Neural cell (in vitro differentiated cells): Measurements from ENCODE around the gene OSBP2. TPM values are rescaled to one million over a fixed set of nuclear protein-coding genes. Genes with fewer than 3 reads are reported as not detected.

Source experiments
- H2AFZ ChIP-seq: fragments of 200-600, 300-800 bp; sonication (generic), shearing (Covaris generic); 2 replicates; pipeline ENCODE4 v1.6.0; 2014; ENCODE audit warnings: low read depth, mild to moderate bottlenecking, antibody characterized with exemption, low read length, moderate library complexity
- H3F3A ChIP-seq: fragments of 200-600 bp; shearing (Covaris generic); 2 replicates; pipeline ENCODE4 v1.6.1; 2016; ENCODE audit warnings: mild to moderate bottlenecking, moderate library complexity, mixed read lengths, antibody characterized with exemption, low read length; ENCODE audit not compliant: insufficient read depth, poor library complexity, severe bottlenecking
- H3K27ac ChIP-seq: fragments of 200-600, 300-800 bp; sonication (generic), shearing (Covaris generic); 2 replicates; pipeline ENCODE4 v1.5.1; 2014; ENCODE audit warnings: mild to moderate bottlenecking, low read length, moderate library complexity
- H3K27me3 ChIP-seq: fragments of 300-800, 200-600 bp; sonication (generic), shearing (Covaris generic); 2 replicates; pipeline ENCODE4 v1.6.0; 2014; ENCODE audit warnings: mild to moderate bottlenecking, low read depth, low read length, moderate library complexity; ENCODE audit not compliant: insufficient read depth
- H3K36me3 ChIP-seq: fragments of 300-800, 200-600 bp; sonication (generic), shearing (Covaris generic); 2 replicates; pipeline ENCODE4 v1.5.1; 2014; ENCODE audit warnings: mild to moderate bottlenecking, antibody characterized with exemption, low read length, moderate library complexity; ENCODE audit not compliant: insufficient read depth
- H3K4me2 ChIP-seq: fragments of 300-800, 200-600 bp; sonication (generic), shearing (Covaris generic); 2 replicates; pipeline ENCODE4 v1.6.0; 2014; ENCODE audit warnings: mild to moderate bottlenecking, low read length
- H3K4me3 ChIP-seq: fragments of 300-800, 200-600 bp; sonication (generic), shearing (Covaris generic); 2 replicates; pipeline ENCODE4 v1.5.1; 2014; ENCODE audit warnings: mild to moderate bottlenecking, low read length, moderate library complexity
- H3K79me2 ChIP-seq: fragments of 200-600 bp; shearing (Covaris generic); replicated peaks from 2 replicates; pipeline ENCODE4 v1.6.0; 2014; ENCODE audit warnings: mild to moderate bottlenecking, low read length, moderate library complexity; ENCODE audit not compliant: insufficient read depth
- H3K9ac ChIP-seq: fragments of 300-800, 200-600 bp; sonication (generic), shearing (Covaris generic); 2 replicates; pipeline ENCODE4 v1.6.1; 2016; ENCODE audit warnings: mild to moderate bottlenecking, low read length, mixed read lengths
- H3K9me2 ChIP-seq: fragments of 200-600 bp; shearing (Covaris generic); 2 replicates; pipeline ENCODE4 v1.6.1; 2016; ENCODE audit warnings: mild to moderate bottlenecking, low read length, mixed read lengths; ENCODE audit not compliant: insufficient read depth
- H3K9me3 ChIP-seq: fragments of 200-600, 300-800 bp; sonication (generic), shearing (Covaris generic); 2 replicates; pipeline ENCODE4 v1.6.1; 2016; ENCODE audit warnings: mild to moderate bottlenecking, mixed run types, low read length, moderate library complexity, mixed read lengths
- H4K20me1 ChIP-seq: fragments of 200-600 bp; shearing (Covaris generic); 2 replicates; pipeline ENCODE4 v1.6.1; 2016; ENCODE audit warnings: mild to moderate bottlenecking, mixed run types; ENCODE audit not compliant: insufficient read depth
- CTCF ChIP-seq: fragments of 450-650 bp; IDR thresholded peaks from 2 replicates; pipeline ENCODE4 v1.5.1; 2014; ENCODE audit warnings: antibody characterized with exemption, mild to moderate bottlenecking, moderate library complexity; ENCODE audit not compliant: poor library complexity, severe bottlenecking
- EP300 ChIP-seq: fragments of 450-650 bp; conservative IDR thresholded peaks from 2 replicates; pipeline ENCODE4 v1.6.1; 2014; ENCODE audit warnings: antibody characterized with exemption, mild to moderate bottlenecking, moderate library complexity; ENCODE audit not compliant: poor library complexity, severe bottlenecking
- EZH2 ChIP-seq: fragments of 200-600, 300-800 bp; shearing (Covaris generic), sonication (generic); IDR thresholded peaks from 2 replicates; pipeline ENCODE4 v1.6.1; 2014; ENCODE audit warnings: antibody characterized with exemption, low read length, borderline replicate concordance, mild to moderate bottlenecking; ENCODE audit not compliant: insufficient read depth, poor library complexity, severe bottlenecking
- MXI1 ChIP-seq: fragments of 450-650 bp; conservative IDR thresholded peaks from 2 replicates; pipeline ENCODE4 v1.6.1; 2014; ENCODE audit warnings: antibody characterized with exemption, mild to moderate bottlenecking; ENCODE audit not compliant: poor library complexity, severe bottlenecking
- POLR2AphosphoS5 ChIP-seq: IDR thresholded peaks from 2 replicates; pipeline ENCODE4 v1.6.1; 2012
- RAD21 ChIP-seq: fragments of 450-650 bp; conservative IDR thresholded peaks from 2 replicates; pipeline ENCODE4 v1.6.1; 2014; ENCODE audit warnings: antibody characterized with exemption, mild to moderate bottlenecking, moderate library complexity
- REST ChIP-seq: IDR thresholded peaks from 2 replicates; pipeline ENCODE4 v1.6.1; 2012; ENCODE audit warnings: borderline replicate concordance
- SMC3 ChIP-seq: fragments of 450-650 bp; conservative IDR thresholded peaks from 2 replicates; pipeline ENCODE4 v1.6.1; 2014; ENCODE audit warnings: antibody characterized with exemption, mild to moderate bottlenecking, moderate library complexity; ENCODE audit not compliant: poor library complexity
- TAF1 ChIP-seq: IDR thresholded peaks from 2 replicates; pipeline ENCODE4 v1.6.1; 2012; ENCODE audit warnings: low read depth
- polyA plus RNA-seq: library from polyadenylated mRNA; depleted of rRNA; stranded (reverse); fragments of >200 nt; gene quantifications from 2 replicates; pipeline ENCODE4 v1.2.3, GENCODE V29; 2014

OSBP2 gene
- polyA plus RNA-seq, 1 donor from 2014 or later: 8.7 TPM

- Histone ChIP-seq H3K9me3 (no peaks in the 10 kb centered on the region), H3K27me3 (no peaks in the 10 kb centered on the region), H3K9me2 (no peaks in the 10 kb centered on the region), H3K36me3 (no peaks in the 10 kb centered on the region), H3K9ac (no peak overlapping the region), H2AFZ (no peak overlapping the region), H4K20me1 (no peaks in the 10 kb centered on the region), H3K27ac (no peak overlapping the region), H3K4me2 (no peak overlapping the region), H3K4me3 (no peak overlapping the region), H3K79me2 (no peaks in the 10 kb centered on the region), H3F3A (no peaks in the 10 kb centered on the region)
- TF ChIP-seq TAF1 (no peak), MXI1 (no peak)
Observed at GRCh38 chr22:30770716-30771115, 76.0 kb downstream of the OSBP2 start.

GRCh38 chr22:30773919-30774318, 79.2 kb downstream of the OSBP2 start:
- no peaks in the 10 kb centered on the region for H3K27me3 ChIP-seq
- H4K20me1 ChIP-seq: no peaks in the 10 kb centered on the region
- H3K9me3 ChIP-seq: no peaks in the 10 kb centered on the region
- H3K9me2 ChIP-seq: no peaks in the 10 kb centered on the region
- H3K4me3 ChIP-seq: no peak overlapping the region
- H3K27ac ChIP-seq: no peak overlapping the region
- no peak overlapping the region for H3K9ac ChIP-seq
- no peaks in the 10 kb centered on the region for H3K36me3 ChIP-seq
- no peaks in the 10 kb centered on the region for H3F3A ChIP-seq
- TF ChIP-seq RAD21: no peak
- TF ChIP-seq EZH2: no peak
- TF ChIP-seq EP300: no peak
- no peak for TF ChIP-seq SMC3
- no peak overlapping the region for H2AFZ ChIP-seq
- H3K4me2 ChIP-seq: no peak overlapping the region
- H3K79me2 ChIP-seq: no peaks in the 10 kb centered on the region

- H2AFZ ChIP-seq: no peak overlapping the region
- H3K27me3 ChIP-seq: no peaks in the 10 kb centered on the region
- H3K9ac ChIP-seq: no peak overlapping the region
- H3K27ac ChIP-seq: no peak overlapping the region
- no peaks in the 10 kb centered on the region for H4K20me1 ChIP-seq
- no peak overlapping the region for H3K4me3 ChIP-seq
- no peak overlapping the region for H3K4me2 ChIP-seq
- H3K79me2 ChIP-seq: no peaks in the 10 kb centered on the region
- H3K9me2 ChIP-seq: no peaks in the 10 kb centered on the region
- TF ChIP-seq TAF1: no peak
- TF ChIP-seq EP300: no peak
- TF ChIP-seq RAD21: no peak
- no peak for TF ChIP-seq MXI1
- TF ChIP-seq POLR2AphosphoS5: no peak
- no peak for TF ChIP-seq CTCF
- no peak for TF ChIP-seq EZH2
- no peak for TF ChIP-seq REST
- TF ChIP-seq SMC3: no peak
- no peaks in the 10 kb centered on the region for H3K9me3 ChIP-seq
- no peaks in the 10 kb centered on the region for H3K36me3 ChIP-seq
- no peaks in the 10 kb centered on the region for H3F3A ChIP-seq
Observed at GRCh38 chr22:30774566-30774965, 79.9 kb downstream of the OSBP2 start.
